ENCODE data around the gene LONRF3. TPM values are rescaled to one million over a fixed set of nuclear protein-coding genes. Genes with fewer than 3 reads are reported as not detected.

LONRF3 gene
- total and polyA plus RNA-seq, 3 donors from 2014 or later, result 4.2 to 9.7 (median 8.5) TPM

DNA sequence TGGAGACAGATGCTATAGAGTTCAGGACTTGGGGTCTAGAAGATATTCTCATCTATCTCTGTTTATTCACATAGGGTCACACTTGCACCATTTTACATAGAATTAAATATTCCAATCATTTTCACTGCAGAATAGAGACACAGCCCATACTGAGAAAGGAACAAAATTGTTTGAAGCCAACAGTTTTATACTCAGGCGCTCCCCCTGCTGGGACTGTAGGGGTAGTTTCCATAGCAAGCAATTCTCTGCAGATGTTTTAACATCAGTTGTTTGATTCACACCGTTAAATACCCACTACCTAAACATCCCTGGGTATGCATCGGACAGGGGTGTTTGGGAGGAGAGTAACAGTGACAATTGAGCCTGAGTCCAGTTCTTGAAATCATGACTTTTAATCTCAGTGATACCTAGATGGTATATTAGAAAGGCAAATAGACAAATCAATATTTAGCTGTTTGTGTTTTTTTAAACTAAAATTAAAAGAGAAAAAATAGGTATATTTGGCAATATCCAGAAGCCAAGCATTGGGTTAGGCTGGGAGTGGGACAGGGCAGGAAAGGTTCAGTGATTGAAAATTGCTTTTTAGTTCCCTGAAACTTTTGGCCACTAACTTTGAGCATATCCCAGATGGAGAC is 33.8 kb downstream of the LONRF3 start:
- intact Hi-C loops (cut with DNase I; ENCODE audit: low total_unique reads), result loop anchor here (5.0 kb wide), 1 partner anchor 64 kb away; the partner anchor contains the start of gene CT47C1
- TF ChIP-seq, protein P1, sequence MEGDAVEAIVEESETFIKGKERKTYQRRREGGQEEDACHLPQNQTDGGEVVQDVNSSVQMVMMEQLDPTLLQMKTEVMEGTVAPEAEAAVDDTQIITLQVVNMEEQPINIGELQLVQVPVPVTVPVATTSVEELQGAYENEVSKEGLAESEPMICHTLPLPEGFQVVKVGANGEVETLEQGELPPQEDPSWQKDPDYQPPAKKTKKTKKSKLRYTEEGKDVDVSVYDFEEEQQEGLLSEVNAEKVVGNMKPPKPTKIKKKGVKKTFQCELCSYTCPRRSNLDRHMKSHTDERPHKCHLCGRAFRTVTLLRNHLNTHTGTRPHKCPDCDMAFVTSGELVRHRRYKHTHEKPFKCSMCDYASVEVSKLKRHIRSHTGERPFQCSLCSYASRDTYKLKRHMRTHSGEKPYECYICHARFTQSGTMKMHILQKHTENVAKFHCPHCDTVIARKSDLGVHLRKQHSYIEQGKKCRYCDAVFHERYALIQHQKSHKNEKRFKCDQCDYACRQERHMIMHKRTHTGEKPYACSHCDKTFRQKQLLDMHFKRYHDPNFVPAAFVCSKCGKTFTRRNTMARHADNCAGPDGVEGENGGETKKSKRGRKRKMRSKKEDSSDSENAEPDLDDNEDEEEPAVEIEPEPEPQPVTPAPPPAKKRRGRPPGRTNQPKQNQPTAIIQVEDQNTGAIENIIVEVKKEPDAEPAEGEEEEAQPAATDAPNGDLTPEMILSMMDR (IDR thresholded peaks at IDR 0.05), result peak in 2 of 3 experiments; percentile 30 to 31
- no peak for TF ChIP-seq POLR2A (IDR thresholded peaks at IDR 0.05)
- no peaks in the 10 kb centered on the region for H3K9me3 ChIP-seq
- H3K27me3 ChIP-seq, result no peaks in the 10 kb centered on the region
- H3K4me1 ChIP-seq, result no peaks in the 10 kb centered on the region
- no peak overlapping the region for H3K27ac ChIP-seq
- peak; percentile 25 for DNase-seq
- H3K4me3 ChIP-seq, result no peak overlapping the region
- no peaks in the 10 kb centered on the region for H3K36me3 ChIP-seq (ENCODE audit: low read depth, missing control alignments)
- 44 to 53% methylated on average over 3 of the region's 3 CpGs for WGBS, 2 donors

DNA sequence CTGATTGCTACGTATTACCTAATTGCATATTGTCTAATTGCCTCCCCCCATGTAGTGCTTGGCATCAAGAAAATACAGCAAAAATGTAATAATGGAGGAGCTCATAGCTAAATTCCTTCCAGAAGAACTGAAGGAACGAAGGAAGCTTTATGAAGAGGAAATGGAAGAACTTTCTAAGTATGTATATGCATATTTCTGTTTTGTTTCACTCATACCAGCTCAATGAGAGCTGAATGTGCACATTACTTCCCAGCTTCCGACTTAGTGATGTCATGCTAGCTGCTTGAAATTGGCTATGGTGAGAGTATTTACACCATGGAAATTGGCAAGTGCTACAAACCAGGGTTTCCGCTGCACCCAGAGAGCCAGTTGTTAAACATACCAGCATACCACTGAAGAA is 34.7 kb downstream of the LONRF3 start:
- Histone ChIP-seq H3K36me3 (ENCODE audit: low read depth, missing control alignments) (no peaks in the 10 kb centered on the region), H3K27me3 (no peaks in the 10 kb centered on the region), H3K4me3 (no peak overlapping the region), H3K9me3 (no peaks in the 10 kb centered on the region), H3K4me1 (no peaks in the 10 kb centered on the region), H3K27ac (no peak overlapping the region)
- no peak for DNase-seq
- WGBS, 2 donors, result 90 to 94% methylated on average over 4 of the region's 4 CpGs
- intact Hi-C loops (cut with DNase I; ENCODE audit: low total_unique reads), result loop anchor here (5.0 kb wide), 1 partner anchor 63 kb away; the partner anchor contains the start of gene CT47C1
- TF ChIP-seq POLR2A (IDR thresholded peaks at IDR 0.05), result no peak
- TF ChIP-seq, protein P1 (IDR thresholded peaks at IDR 0.05), result no peak

DNA sequence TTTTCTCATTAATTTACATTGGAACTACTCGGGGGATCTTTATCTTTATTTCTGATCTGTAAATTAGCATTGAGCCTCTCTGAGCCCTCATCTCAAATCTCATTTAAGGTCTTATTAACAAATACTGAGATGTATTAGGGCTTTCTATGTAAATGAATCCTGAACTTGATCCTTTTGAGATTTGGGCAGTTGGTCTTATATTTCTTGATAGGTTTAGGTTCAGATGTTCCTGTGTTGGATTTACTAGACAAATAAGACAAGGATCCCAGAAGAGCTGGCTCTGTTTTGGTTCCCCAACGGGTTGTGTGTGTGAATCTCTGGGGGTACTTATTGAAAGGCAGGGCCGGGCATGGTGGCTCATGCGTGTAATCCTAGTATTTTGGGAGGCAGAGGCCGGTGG is 36.1 kb downstream of the LONRF3 start:
- H3K27ac ChIP-seq, result no peak overlapping the region
- H3K9me3 ChIP-seq, result no peaks in the 10 kb centered on the region
- no peak overlapping the region for H3K4me3 ChIP-seq
- no peaks in the 10 kb centered on the region for H3K4me1 ChIP-seq
- TF ChIP-seq, protein P1 (IDR thresholded peaks at IDR 0.05), result no peak
- no peak for TF ChIP-seq POLR2A (IDR thresholded peaks at IDR 0.05)
- H3K27me3 ChIP-seq, result no peaks in the 10 kb centered on the region
- WGBS, 2 donors, result 97 to 100% methylated on average over 4 to 5 of the region's 5 CpGs
- intact Hi-C loops (cut with DNase I; ENCODE audit: low total_unique reads), result no loop called here
- no peaks in the 10 kb centered on the region for H3K36me3 ChIP-seq (ENCODE audit: low read depth, missing control alignments)
- no peak for DNase-seq

DNA sequence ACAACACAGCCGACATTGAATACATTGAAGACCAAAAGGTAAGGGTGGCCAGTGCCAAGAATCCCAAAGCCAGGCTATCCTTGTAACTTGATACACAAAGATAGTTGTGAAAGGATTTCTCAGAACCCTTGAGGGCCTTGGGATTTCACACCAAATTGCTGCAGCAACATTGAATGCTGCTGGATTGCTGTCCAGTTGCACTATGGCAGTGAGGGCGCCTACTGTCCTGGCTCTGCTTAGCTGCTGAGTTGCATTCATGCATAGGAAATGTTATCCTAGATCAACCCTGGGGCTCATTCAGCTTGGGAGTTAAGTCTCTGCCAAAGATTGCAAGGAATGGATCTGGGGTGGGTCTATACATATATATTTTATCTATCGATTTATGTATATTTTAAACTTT is 38.7 kb downstream of the LONRF3 start:
- no peak for DNase-seq
- Histone ChIP-seq H3K27me3 (no peaks in the 10 kb centered on the region), H3K4me1 (no peaks in the 10 kb centered on the region), H3K4me3 (no peak overlapping the region), H3K9me3 (no peaks in the 10 kb centered on the region), H3K27ac (no peak overlapping the region), H3K36me3 (ENCODE audit: low read depth, missing control alignments) (no peaks in the 10 kb centered on the region)
- intact Hi-C loops (cut with DNase I; ENCODE audit: low total_unique reads), result no loop called here
- TF ChIP-seq, protein P1 (IDR thresholded peaks at IDR 0.05), result no peak
- no peak for TF ChIP-seq POLR2A (IDR thresholded peaks at IDR 0.05)
- 80 to 96% methylated on average over 1 to 3 of the region's 3 CpGs for WGBS, 2 donors
